Smooth muscle cell (in vitro differentiated cells): ENCODE data around the gene AKAP14. TPM values are rescaled to one million over a fixed set of nuclear protein-coding genes. Genes with fewer than 3 reads are reported as not detected.

Source experiments
- DNase-seq: peaks from one replicate; lab custom pipeline; 2025; ENCODE audit not compliant: unreplicated experiment; lab: John Stamatoyannopoulos, UW
- H2AFZ ChIP-seq: fragments of 200-600 bp; sonication (generic); 2 replicates; pipeline ENCODE4 v1.6.0; 2016; ENCODE audit warnings: antibody characterized with exemption, low read depth, mild to moderate bottlenecking
- H3F3A ChIP-seq: fragments of 200-600 bp; sonication (generic); 2 replicates; pipeline ENCODE4 v1.6.0; 2017; ENCODE audit warnings: antibody characterized with exemption, low read depth
- H3K27ac ChIP-seq: fragments of 200-600 bp; sonication (generic); 2 replicates; pipeline ENCODE4 v1.5.1; 2016; ENCODE audit warnings: low read depth, mild to moderate bottlenecking
- H3K27me3 ChIP-seq: fragments of 200-600 bp; sonication (generic); 2 replicates; pipeline ENCODE4 v1.6.1; 2016; ENCODE audit warnings: low read depth, mild to moderate bottlenecking
- H3K36me3 ChIP-seq: fragments of 200-600 bp; sonication (generic); 2 replicates; pipeline ENCODE4 v1.5.1; 2016; ENCODE audit warnings: low read depth
- H3K4me1 ChIP-seq: fragments of 200-600 bp; sonication (generic); 2 replicates; pipeline ENCODE4 v1.5.1; 2016; ENCODE audit warnings: low read depth
- H3K4me2 ChIP-seq: fragments of 200-600 bp; sonication (generic); 2 replicates; pipeline ENCODE4 v1.6.0; 2016; ENCODE audit warnings: mild to moderate bottlenecking
- H3K4me3 ChIP-seq: fragments of 200-600 bp; sonication (generic); 2 replicates; pipeline ENCODE4 v1.5.1; 2016; ENCODE audit warnings: mild to moderate bottlenecking
- H3K79me2 ChIP-seq: fragments of 200-600 bp; sonication (generic); 2 replicates; pipeline ENCODE4 v1.6.0; 2016; ENCODE audit warnings: low read depth, mild to moderate bottlenecking
- H3K9ac ChIP-seq: fragments of 200-600 bp; sonication (generic); 2 replicates; pipeline ENCODE4 v1.6.0; 2016; ENCODE audit warnings: low read depth
- H3K9me3 ChIP-seq: fragments of 200-600 bp; sonication (generic); replicated peaks from 2 replicates; pipeline ENCODE4 v1.5.1; 2016; ENCODE audit warnings: low read depth
- H4K20me1 ChIP-seq: fragments of 200-600 bp; sonication (generic); 2 replicates; pipeline ENCODE4 v1.6.0; 2016; ENCODE audit warnings: low read depth
- WGBS: methylation state at CpG from one replicate; pipeline ENCODE4 v1.1.7; 2016; ENCODE audit warnings: low lambda C conversion rate; 5-methylcytosine and 5-hydroxymethylcytosine counted together
- polyA plus RNA-seq: library from polyadenylated mRNA; unstranded; fragments of >200 nt; fragmentation: Nextera tagmentation; extraction: Ambion mirVana; gene quantifications from 2 replicates; pipeline ENCODE4 v1.2.1, GENCODE V29; 2016
- total RNA-seq: library from RNA; depleted of rRNA; stranded (reverse); fragments of >200 nt; gene quantifications from 2 replicates; pipeline ENCODE4 v1.2.3, GENCODE V29; 2014
- TF ChIP-seq, protein P1 (sequence below): fragments of 200-600 bp; sonication (generic); IDR thresholded peaks from 2 replicates; pipeline ENCODE4 v1.5.1; 2017; ENCODE audit warnings: borderline replicate concordance, mild to moderate bottlenecking, antibody characterized with exemption; ENCODE audit not compliant: insufficient read depth, poor library complexity, severe bottlenecking

AKAP14 gene
- total and polyA plus RNA-seq, 2 experiments from 2014 or later: 0.40 TPM; not detected in 1

DNA sequence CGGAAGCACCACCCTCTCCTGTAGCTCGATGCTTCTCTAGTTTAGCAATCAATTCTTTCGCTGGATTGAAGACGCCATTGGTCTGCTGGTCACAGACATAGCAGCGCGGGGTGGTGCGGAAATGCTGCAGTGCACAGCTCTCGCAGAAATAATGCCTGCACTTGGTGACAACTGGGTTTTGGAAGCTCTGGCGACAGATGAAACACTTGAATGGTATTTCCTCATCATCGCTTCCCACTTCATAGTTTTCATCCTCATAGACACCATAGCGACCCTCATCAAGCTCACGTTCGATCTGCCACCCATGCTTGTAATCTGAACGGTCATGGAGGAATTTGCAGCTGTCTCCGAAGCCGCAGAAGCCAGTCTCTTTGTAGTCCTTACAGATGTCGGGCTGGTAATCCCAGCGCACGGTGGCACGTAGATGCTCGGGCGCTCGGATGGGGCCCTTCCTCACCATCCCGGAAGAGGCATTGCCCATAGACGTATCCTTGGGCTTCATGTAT lies 25.0 kb upstream of the AKAP14 start:
- no peak for DNase-seq
- WGBS: 39% methylated on average over 25 of the region's 25 CpGs
- H3K9me3 ChIP-seq: no peaks in the 10 kb centered on the region
- H3F3A ChIP-seq: no peaks in the 10 kb centered on the region
- no peaks in the 10 kb centered on the region for H3K36me3 ChIP-seq
- peak overlapping the region; percentile 83 for H3K4me2 ChIP-seq
- H3K27ac ChIP-seq: peak overlapping the region; percentile 86
- no peaks in the 10 kb centered on the region for H3K4me1 ChIP-seq
- H3K27me3 ChIP-seq: no peaks in the 10 kb centered on the region
- H3K79me2 ChIP-seq: peaks cover 13% of the 10 kb centered on the region
- peak overlapping the region; percentile 78 for H3K9ac ChIP-seq
- peaks cover 3% of the 10 kb centered on the region for H4K20me1 ChIP-seq
- H3K4me3 ChIP-seq: peak overlapping the region; percentile 66
- H2AFZ ChIP-seq: peak overlapping the region; percentile 62
- TF ChIP-seq, protein P1, sequence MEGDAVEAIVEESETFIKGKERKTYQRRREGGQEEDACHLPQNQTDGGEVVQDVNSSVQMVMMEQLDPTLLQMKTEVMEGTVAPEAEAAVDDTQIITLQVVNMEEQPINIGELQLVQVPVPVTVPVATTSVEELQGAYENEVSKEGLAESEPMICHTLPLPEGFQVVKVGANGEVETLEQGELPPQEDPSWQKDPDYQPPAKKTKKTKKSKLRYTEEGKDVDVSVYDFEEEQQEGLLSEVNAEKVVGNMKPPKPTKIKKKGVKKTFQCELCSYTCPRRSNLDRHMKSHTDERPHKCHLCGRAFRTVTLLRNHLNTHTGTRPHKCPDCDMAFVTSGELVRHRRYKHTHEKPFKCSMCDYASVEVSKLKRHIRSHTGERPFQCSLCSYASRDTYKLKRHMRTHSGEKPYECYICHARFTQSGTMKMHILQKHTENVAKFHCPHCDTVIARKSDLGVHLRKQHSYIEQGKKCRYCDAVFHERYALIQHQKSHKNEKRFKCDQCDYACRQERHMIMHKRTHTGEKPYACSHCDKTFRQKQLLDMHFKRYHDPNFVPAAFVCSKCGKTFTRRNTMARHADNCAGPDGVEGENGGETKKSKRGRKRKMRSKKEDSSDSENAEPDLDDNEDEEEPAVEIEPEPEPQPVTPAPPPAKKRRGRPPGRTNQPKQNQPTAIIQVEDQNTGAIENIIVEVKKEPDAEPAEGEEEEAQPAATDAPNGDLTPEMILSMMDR: no peak

DNA sequence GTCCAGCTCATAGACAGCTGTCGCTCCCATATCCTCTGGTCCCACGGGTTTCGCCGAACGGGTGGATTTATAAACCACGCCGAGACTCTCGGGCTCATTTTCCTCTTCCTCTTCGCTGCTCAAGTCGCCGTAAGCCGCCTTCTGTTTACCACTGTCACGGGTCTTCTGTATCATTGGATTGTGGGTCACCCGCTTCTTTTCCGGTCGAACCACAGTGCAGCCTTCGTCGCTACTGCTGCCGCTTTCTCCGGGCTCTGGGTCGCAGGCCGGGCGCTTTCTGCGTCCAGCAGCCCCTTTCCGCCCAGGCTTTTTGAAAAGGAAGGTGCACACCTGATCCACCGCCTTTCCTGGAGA lies 24.5 kb upstream of the AKAP14 start:
- peak overlapping the region; percentile 78 for H3K9ac ChIP-seq
- no peak for DNase-seq
- TF ChIP-seq, protein P1: no peak
- no peaks in the 10 kb centered on the region for H3K27me3 ChIP-seq
- H3K4me2 ChIP-seq: peak overlapping the region; percentile 83
- peak overlapping the region; percentile 86 for H3K27ac ChIP-seq
- no peaks in the 10 kb centered on the region for H3K9me3 ChIP-seq
- H3K79me2 ChIP-seq: peaks cover 13% of the 10 kb centered on the region
- no peaks in the 10 kb centered on the region for H3K36me3 ChIP-seq
- peaks cover 3% of the 10 kb centered on the region for H4K20me1 ChIP-seq
- H3F3A ChIP-seq: no peaks in the 10 kb centered on the region
- H3K4me3 ChIP-seq: peak overlapping the region; percentile 66
- H3K4me1 ChIP-seq: no peaks in the 10 kb centered on the region
- 33% methylated on average over 26 of the region's 26 CpGs for WGBS
- H2AFZ ChIP-seq: peak overlapping the region; percentile 62

- Histone ChIP-seq H3K27ac (peak within 1 kb of the TSS; percentile 86), H3K36me3 (no peaks in the 10 kb centered on the region), H2AFZ (peak within 1 kb of the TSS; percentile 62), H3K4me1 (no peaks in the 10 kb centered on the region), H3K27me3 (no peaks in the 10 kb centered on the region), H3K4me2 (peak within 1 kb of the TSS; percentile 83), H4K20me1 (peaks cover 3% of the 10 kb centered on the region), H3K79me2 (peaks cover 13% of the 10 kb centered on the region), H3F3A (no peaks in the 10 kb centered on the region), H3K4me3 (peak within 1 kb of the TSS; percentile 66), H3K9ac (peak within 1 kb of the TSS; percentile 78), H3K9me3 (no peaks in the 10 kb centered on the region)
- DNase-seq: peak; percentile 22
- TF ChIP-seq, protein P1: no peak
- WGBS: 37% methylated on average over 62 of the region's 62 CpGs
Measured at GRCh38 chrX:119871599-119872395, 23.9 kb upstream of the AKAP14 start, which contains the start of the genes NDUFA1 and RNF113A. NDUFA1 (plus strand) TSS chrX:119871832; CDS start chrX:119871912, 80 bp downstream. RNF113A (minus strand) TSS chrX:119871733; CDS start chrX:119871613, 120 bp downstream.

DNA sequence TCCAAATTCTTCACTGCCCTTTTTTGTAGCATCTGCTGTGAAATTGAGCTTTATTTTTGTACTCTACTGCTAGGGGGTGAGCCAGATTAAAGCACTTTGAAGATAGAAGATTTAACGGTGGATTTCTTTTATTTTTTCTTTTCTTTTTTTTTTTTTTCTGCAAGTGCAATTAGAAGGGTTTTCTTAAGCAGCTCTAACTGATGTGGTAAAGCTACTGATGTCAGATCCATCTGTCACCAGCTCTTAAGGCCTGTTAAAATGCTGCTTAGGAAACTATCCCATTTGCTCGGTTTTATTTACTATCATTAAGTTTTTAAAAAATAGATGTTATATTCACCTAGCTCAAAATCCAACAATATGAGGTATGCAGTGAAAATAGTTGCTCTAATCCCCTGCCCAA lies 17.0 kb upstream of the AKAP14 start:
- H3K4me2 ChIP-seq: no peak overlapping the region
- H3F3A ChIP-seq: no peaks in the 10 kb centered on the region
- no peak overlapping the region for H2AFZ ChIP-seq
- 80% methylated on average over 2 of the region's 2 CpGs for WGBS
- no peak overlapping the region for H3K9ac ChIP-seq
- H3K79me2 ChIP-seq: peaks cover under 1% of the 10 kb centered on the region
- peaks cover 3% of the 10 kb centered on the region for H4K20me1 ChIP-seq
- H3K9me3 ChIP-seq: no peaks in the 10 kb centered on the region
- no peaks in the 10 kb centered on the region for H3K27me3 ChIP-seq
- no peaks in the 10 kb centered on the region for H3K36me3 ChIP-seq
- H3K4me3 ChIP-seq: no peak overlapping the region
- TF ChIP-seq, protein P1: no peak
- no peaks in the 10 kb centered on the region for H3K4me1 ChIP-seq
- no peak overlapping the region for H3K27ac ChIP-seq
- DNase-seq: no peak
